CD14-positive monocyte (primary cell): Measurements from ENCODE around the gene PRSS1. TPM values are rescaled to one million over a fixed set of nuclear protein-coding genes. Genes with fewer than 3 reads are reported as not detected.
A peak's percentile ranks its signal among the peaks of the same experiment; 100 is the strongest.
"Not testable (repeated sequence)": the region's sequence is repeated elsewhere in the genome, so short reads cannot be mapped to it uniquely, and the experiment has no call there.

ENCODE experiments used
- DNase-seq, 3 donors: peaks; one replicate each; pipeline ENCODE4 v3.0.0-alpha.2; 2011 to 2022
- H2AFZ ChIP-seq: 2 replicates; pipeline ENCODE4 v1.6.0; 2012; ENCODE audit warnings: mild to moderate bottlenecking, low read depth, low read length, inconsistent platforms; ENCODE audit not compliant: insufficient read depth, poor library complexity, severe bottlenecking
- H3K27ac ChIP-seq, 2 donors: 1 replicate in 1 of 2; 2 replicates in 1 of 2; pipeline ENCODE4 v1.5.1; 2012 to 2013; ENCODE audit warnings: low read length in 2 of 2, control low read depth in 1 of 2, inconsistent platforms in 1 of 2, low read depth in 1 of 2, mild to moderate bottlenecking in 1 of 2
- H3K27me3 ChIP-seq, 2 donors: one replicate each; pipeline versions ENCODE4 v1.6.0 to v1.6.1; 2011 to 2013; ENCODE audit warnings: low read length in 2 of 2; ENCODE audit not compliant: control insufficient read depth in 2 of 2, insufficient read depth in 2 of 2
- H3K36me3 ChIP-seq, 2 donors: replicated peaks in 1 of 2; 1 replicate in 1 of 2; 2 replicates in 1 of 2; pipeline versions ENCODE4 v1.5.1 to v1.6.1; 2012 to 2013; ENCODE audit warnings: low read length in 2 of 2, control low read depth in 1 of 2, inconsistent platforms in 1 of 2, mild to moderate bottlenecking in 1 of 2; ENCODE audit not compliant: insufficient read depth in 2 of 2, control insufficient read depth in 1 of 2
- H3K4me1 ChIP-seq, 2 donors: 1 replicate in 1 of 2; 2 replicates in 1 of 2; pipeline versions ENCODE4 v1.5.1 to v1.6.1; 2012 to 2013; ENCODE audit warnings: low read length in 2 of 2, control low read depth in 1 of 2, inconsistent platforms in 1 of 2, mild to moderate bottlenecking in 1 of 2, moderate library complexity in 1 of 2; ENCODE audit not compliant: insufficient read depth in 2 of 2, control insufficient read depth in 1 of 2
- H3K4me2 ChIP-seq: replicated peaks from 2 replicates; pipeline ENCODE3; 2012; ENCODE audit warnings: low read length, moderate library complexity, mild to moderate bottlenecking; ENCODE audit not compliant: poor library complexity, severe bottlenecking; ENCODE audit errors: extremely low read depth
- H3K4me3 ChIP-seq, 3 experiments: fragments of 200-600 bp in 1 of 3; sonication (generic) in 1 of 3; replicated peaks in 1 of 3; 1 replicate in 2 of 3; 2 replicates in 1 of 3; pipeline ENCODE4 v1.5.1; 2011 to 2013; ENCODE audit warnings: low read length in 3 of 3, mild to moderate bottlenecking in 3 of 3, control low read depth in 2 of 3, low read depth in 2 of 3, inconsistent platforms in 1 of 3, moderate library complexity in 1 of 3
- H3K79me2 ChIP-seq: 2 replicates; pipeline ENCODE4 v1.6.0; 2012; ENCODE audit warnings: mild to moderate bottlenecking, control low read depth, inconsistent platforms, low read length, moderate library complexity; ENCODE audit not compliant: insufficient read depth
- H3K9ac ChIP-seq: 2 replicates; pipeline ENCODE4 v1.6.0; 2017; ENCODE audit warnings: low read length, mild to moderate bottlenecking; ENCODE audit not compliant: insufficient read depth, poor library complexity, severe bottlenecking
- H3K9me3 ChIP-seq, 2 donors: replicated peaks in 1 of 2; 1 replicate in 1 of 2; 2 replicates in 1 of 2; pipeline versions ENCODE4 v1.5.1 to v1.6.1; 2012 to 2013; ENCODE audit warnings: low read length in 2 of 2, control low read depth in 1 of 2; ENCODE audit not compliant: control insufficient read depth in 1 of 2, insufficient read depth in 1 of 2
- H4K20me1 ChIP-seq: 2 replicates; pipeline ENCODE4 v1.6.0; 2012; ENCODE audit warnings: mild to moderate bottlenecking, low read length, control low read depth, moderate library complexity; ENCODE audit not compliant: insufficient read depth
- H3K27ac Mint-ChIP-seq, 7 donors: one replicate each; pipeline ENCODE4 v1.8.0; 2020; ENCODE audit warnings: mild to moderate bottlenecking in 7 of 7, mixed read lengths in 7 of 7, moderate library complexity in 6 of 7, inconsistent platforms in 2 of 7
- H3K27me3 Mint-ChIP-seq, 3 donors: one replicate each; pipeline ENCODE4 v1.8.0; 2021 to 2022; ENCODE audit warnings: low read depth in 3 of 3, mild to moderate bottlenecking in 3 of 3, mixed read lengths in 3 of 3, moderate library complexity in 3 of 3, inconsistent platforms in 1 of 3
- H3K36me3 Mint-ChIP-seq, 2 donors: one replicate each; pipeline ENCODE4 v1.8.0; 2020; ENCODE audit warnings: mixed read lengths in 2 of 2, inconsistent platforms in 1 of 2, mild to moderate bottlenecking in 1 of 2
- H3K4me1 Mint-ChIP-seq: one replicate; pipeline ENCODE4 v1.8.0; 2020; ENCODE audit warnings: mild to moderate bottlenecking, mixed read lengths
- H3K4me3 Mint-ChIP-seq, 2 donors: one replicate each; pipeline ENCODE4 v1.8.0; 2020; ENCODE audit warnings: mild to moderate bottlenecking in 2 of 2, mixed read lengths in 2 of 2, moderate library complexity in 1 of 2
- H3K9me3 Mint-ChIP-seq, 7 donors: one replicate each; pipeline ENCODE4 v1.8.0; 2020 to 2022; ENCODE audit warnings: mixed read lengths in 7 of 7, mild to moderate bottlenecking in 6 of 7, moderate library complexity in 6 of 7, inconsistent platforms in 2 of 7
- WGBS: methylation state at CpG from one replicate; pipeline ENCODE4 v1.1.5; 2013; ENCODE audit warnings: missing lambda C conversion rate; ENCODE audit not compliant: insufficient coverage; 5-methylcytosine and 5-hydroxymethylcytosine counted together
- intact Hi-C, 2 donors: fragments of 100-400 bp; cut with micrococcal nuclease; formaldehyde crosslinking; loops; one replicate each; pipeline versions ENCODE4 v1.15.0 to v1.15.1; 2023
- polyA plus RNA-seq, 3 donors: library from polyadenylated mRNA; depleted of rRNA in 1 of 3; unstranded in 2 of 3; stranded (reverse) in 1 of 3; fragments of 300-500 nt in 2 of 3; fragments of >200 nt in 1 of 3; fragmentation: Illumina TruSeq in 2 of 3; gene quantifications; 1 replicate in 2 of 3; 2 replicates in 1 of 3; pipeline ENCODE4 v1.2.3, GENCODE V29; 2012 to 2021
- TF ChIP-seq, protein P1 (sequence below): fragments of 200-600 bp; IDR thresholded peaks from one replicate; pipeline ENCODE4 v1.8.0; 2022; ENCODE audit warnings: antibody characterized with exemption, mild to moderate bottlenecking

PRSS1 gene
- polyA plus RNA-seq, 3 donors, result not detected

DNA sequence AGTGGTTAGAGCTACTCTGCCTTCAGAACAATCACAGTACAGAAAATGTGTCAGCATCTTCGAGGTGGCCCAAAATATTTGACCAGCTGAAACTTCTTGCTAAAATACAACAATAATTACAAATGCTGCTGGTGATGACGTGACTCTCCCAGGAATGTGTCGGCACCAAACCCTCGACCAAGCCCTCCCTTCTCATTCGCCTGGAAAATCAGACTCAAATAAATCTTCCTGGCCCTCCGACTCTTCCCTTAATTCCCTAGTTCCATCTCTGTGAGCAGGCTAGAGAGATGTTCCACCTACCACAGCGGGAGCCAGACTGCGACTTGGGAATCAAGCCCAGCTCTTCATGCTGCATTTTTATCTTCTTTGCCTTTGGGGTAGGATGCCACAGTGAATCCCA, 25.6 kb downstream of the PRSS1 start:
- DNase-seq, result no peak

DNA sequence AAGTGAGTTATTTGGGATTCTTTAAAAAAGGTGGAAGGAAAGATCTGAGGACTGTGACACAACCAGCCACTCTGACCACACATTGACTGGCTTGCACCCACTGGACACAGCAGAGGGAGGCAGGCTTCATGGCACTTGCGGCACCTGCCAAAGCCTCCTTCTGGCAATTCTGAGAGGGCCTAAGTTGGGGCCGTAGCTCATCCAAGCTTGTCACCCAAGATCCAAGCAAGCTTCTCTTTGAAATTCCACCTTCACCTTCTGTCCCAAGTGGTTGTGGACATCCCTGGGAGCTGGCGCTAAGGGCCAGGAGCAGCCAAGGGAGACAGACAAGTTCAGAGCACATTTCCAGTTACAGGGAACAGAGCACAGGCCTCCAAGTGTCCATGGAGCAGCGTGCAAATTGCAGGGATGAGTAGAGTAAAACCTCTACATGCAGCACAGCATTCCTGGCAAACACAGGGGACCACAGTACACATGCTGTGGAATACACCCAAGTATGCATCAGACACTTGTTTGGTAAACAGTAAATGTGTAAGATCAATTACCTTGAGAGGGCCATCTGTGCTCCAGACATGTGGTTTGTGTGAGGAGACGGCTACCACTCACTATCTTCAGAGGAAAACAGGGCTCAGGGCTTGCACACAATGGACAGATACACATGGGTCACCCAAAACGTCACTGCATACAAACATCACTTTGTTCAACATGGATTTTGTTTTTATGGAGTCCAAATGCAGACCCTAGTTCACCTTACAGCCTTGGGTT, 26.3 kb downstream of the PRSS1 start:
- H3K4me1 ChIP-seq, H3K27ac Mint-ChIP-seq, H3K4me3 ChIP-seq: not testable (repeated sequence)

More for the DNA sequence above, 25.6 kb downstream of the PRSS1 start:
- H3K9me3 Mint-ChIP-seq, result peaks cover 0 to 3% (median 0%) of the 10 kb centered on the region in 7 donors
- intact Hi-C loops, result no loop called here
- TF ChIP-seq, protein P1, sequence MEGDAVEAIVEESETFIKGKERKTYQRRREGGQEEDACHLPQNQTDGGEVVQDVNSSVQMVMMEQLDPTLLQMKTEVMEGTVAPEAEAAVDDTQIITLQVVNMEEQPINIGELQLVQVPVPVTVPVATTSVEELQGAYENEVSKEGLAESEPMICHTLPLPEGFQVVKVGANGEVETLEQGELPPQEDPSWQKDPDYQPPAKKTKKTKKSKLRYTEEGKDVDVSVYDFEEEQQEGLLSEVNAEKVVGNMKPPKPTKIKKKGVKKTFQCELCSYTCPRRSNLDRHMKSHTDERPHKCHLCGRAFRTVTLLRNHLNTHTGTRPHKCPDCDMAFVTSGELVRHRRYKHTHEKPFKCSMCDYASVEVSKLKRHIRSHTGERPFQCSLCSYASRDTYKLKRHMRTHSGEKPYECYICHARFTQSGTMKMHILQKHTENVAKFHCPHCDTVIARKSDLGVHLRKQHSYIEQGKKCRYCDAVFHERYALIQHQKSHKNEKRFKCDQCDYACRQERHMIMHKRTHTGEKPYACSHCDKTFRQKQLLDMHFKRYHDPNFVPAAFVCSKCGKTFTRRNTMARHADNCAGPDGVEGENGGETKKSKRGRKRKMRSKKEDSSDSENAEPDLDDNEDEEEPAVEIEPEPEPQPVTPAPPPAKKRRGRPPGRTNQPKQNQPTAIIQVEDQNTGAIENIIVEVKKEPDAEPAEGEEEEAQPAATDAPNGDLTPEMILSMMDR, result no peak
- H3K36me3 Mint-ChIP-seq, result no peaks in the 10 kb centered on the region
- H3K36me3 ChIP-seq, result no peaks in the 10 kb centered on the region
- H3K27ac ChIP-seq, result no peak overlapping the region
- peak overlapping the region in 1 of 7 donors; percentile 17 for H3K27ac Mint-ChIP-seq
- no peak overlapping the region for H3K4me2 ChIP-seq
- H2AFZ ChIP-seq, result no peak overlapping the region
- H3K79me2 ChIP-seq, result no peaks in the 10 kb centered on the region
- no peaks in the 10 kb centered on the region for H3K4me1 Mint-ChIP-seq
- H3K9ac ChIP-seq, result no peak overlapping the region
- H3K4me1 ChIP-seq, result no peaks in the 10 kb centered on the region
- H3K4me3 Mint-ChIP-seq, result no peak overlapping the region
- WGBS, result 63% methylated on average over 6 of the region's 8 CpGs
- H4K20me1 ChIP-seq, result no peaks in the 10 kb centered on the region
- H3K4me3 ChIP-seq, result no peak overlapping the region
- peaks cover 5% of the 10 kb centered on the region in 3 donors for H3K27me3 Mint-ChIP-seq
- no peaks in the 10 kb centered on the region for H3K9me3 ChIP-seq
- no peaks in the 10 kb centered on the region for H3K27me3 ChIP-seq

More for the DNA sequence above, 26.3 kb downstream of the PRSS1 start:
- 83% methylated on average over 3 of the region's 6 CpGs for WGBS
- H3K27ac ChIP-seq, H3K9me3 ChIP-seq, H2AFZ ChIP-seq, H3K36me3 Mint-ChIP-seq, H4K20me1 ChIP-seq, H3K4me1 Mint-ChIP-seq, H3K79me2 ChIP-seq, H3K27me3 ChIP-seq, H3K36me3 ChIP-seq, H3K27me3 Mint-ChIP-seq, H3K9ac ChIP-seq, H3K4me2 ChIP-seq, H3K9me3 Mint-ChIP-seq, intact Hi-C loops, DNase-seq, H3K4me3 Mint-ChIP-seq: not testable (repeated sequence)
